Liver (tissue), 9 donors: ENCODE data around the gene ATP6V1F. TPM values are rescaled to one million over a fixed set of nuclear protein-coding genes. Genes with fewer than 3 reads are reported as not detected.

Source experiments
- DNase-seq: peaks from one replicate; pipeline ENCODE4 v3.0.0-alpha.2; 2017; ENCODE audit warnings: low spot score
- H3K27ac ChIP-seq, 2 donors: one replicate each; pipeline ENCODE4 v1.7.0; 2013; ENCODE audit warnings: inconsistent platforms in 2 of 2, low read length in 2 of 2, control low read depth in 1 of 2, low read depth in 1 of 2, mild to moderate bottlenecking in 1 of 2
- H3K27me3 ChIP-seq, 4 donors: one replicate each; pipeline versions ENCODE4 v1.6.1 to v1.7.0; 2013; ENCODE audit warnings: low read length in 3 of 4, inconsistent platforms in 1 of 4, mild to moderate bottlenecking in 1 of 4, moderate library complexity in 1 of 4; ENCODE audit not compliant: control insufficient read depth in 4 of 4, insufficient read depth in 4 of 4
- H3K36me3 ChIP-seq, 4 donors: one replicate each; pipeline versions ENCODE4 v1.6.1 to v1.7.0; 2013; ENCODE audit warnings: low read length in 3 of 4, mild to moderate bottlenecking in 3 of 4, low read depth in 1 of 4, moderate library complexity in 1 of 4; ENCODE audit not compliant: control insufficient read depth in 4 of 4, insufficient read depth in 3 of 4
- H3K4me1 ChIP-seq, 4 donors: one replicate each; pipeline versions ENCODE4 v1.6.1 to v1.7.0; 2013; ENCODE audit warnings: low read length in 3 of 4, mild to moderate bottlenecking in 3 of 4, moderate library complexity in 1 of 4; ENCODE audit not compliant: control insufficient read depth in 4 of 4, insufficient read depth in 4 of 4
- H3K4me3 ChIP-seq, 3 donors: one replicate each; pipeline versions ENCODE4 v1.6.1 to v1.7.0; 2013; ENCODE audit warnings: low read length in 3 of 3, control low read depth in 1 of 3, low read depth in 1 of 3, mild to moderate bottlenecking in 1 of 3
- H3K9ac ChIP-seq, 2 donors: one replicate each; pipeline ENCODE4 v1.7.0; 2013; ENCODE audit warnings: low read length in 2 of 2, mild to moderate bottlenecking in 2 of 2, moderate library complexity in 2 of 2, control low read depth in 1 of 2, low read depth in 1 of 2
- H3K9me3 ChIP-seq, 4 donors: one replicate each; pipeline versions ENCODE4 v1.6.1 to v1.7.0; 2013; ENCODE audit warnings: low read length in 3 of 4; ENCODE audit not compliant: control insufficient read depth in 4 of 4
- EGR1 ChIP-seq, 2 donors: IDR thresholded peaks; 2 replicates each; pipeline ENCODE4 v1.6.1; 2016 to 2018; ENCODE audit warnings: antibody characterized with exemption in 2 of 2, low read depth in 2 of 2
- FOXA1 ChIP-seq: IDR thresholded peaks from 2 replicates; pipeline ENCODE4 v1.6.1; 2016; ENCODE audit warnings: antibody characterized with exemption
- FOXA2 ChIP-seq: IDR thresholded peaks from 2 replicates; pipeline ENCODE4 v1.6.1; 2016; ENCODE audit warnings: antibody characterized with exemption
- GABPA ChIP-seq, 2 donors: IDR thresholded peaks in 1 of 2; conservative IDR thresholded peaks in 1 of 2; 2 replicates each; pipeline ENCODE4 v1.6.1; 2016; ENCODE audit warnings: antibody characterized with exemption in 2 of 2, mild to moderate bottlenecking in 1 of 2, moderate library complexity in 1 of 2
- HNF4A ChIP-seq, 2 donors: conservative IDR thresholded peaks; 2 replicates each; pipeline ENCODE4 v1.6.1; 2016; ENCODE audit warnings: antibody characterized with exemption in 2 of 2, mild to moderate bottlenecking in 2 of 2
- HNF4G ChIP-seq: IDR thresholded peaks from 2 replicates; pipeline ENCODE4 v1.6.1; 2016; ENCODE audit warnings: antibody characterized with exemption
- JUND ChIP-seq, 2 donors: IDR thresholded peaks; 2 replicates each; pipeline ENCODE4 v1.6.1; 2016; ENCODE audit warnings: antibody characterized with exemption in 2 of 2
- NR2F2 ChIP-seq: IDR thresholded peaks from 2 replicates; pipeline ENCODE4 v1.6.1; 2016; ENCODE audit warnings: antibody characterized with exemption
- RAD21 ChIP-seq, 2 donors: IDR thresholded peaks; 2 replicates each; pipeline ENCODE4 v1.6.1; 2016; ENCODE audit warnings: antibody characterized with exemption in 2 of 2, mild to moderate bottlenecking in 2 of 2
- RXRA ChIP-seq, 2 donors: IDR thresholded peaks; 2 replicates each; pipeline ENCODE4 v1.6.1; 2017 to 2018; ENCODE audit warnings: antibody characterized with exemption in 2 of 2, mild to moderate bottlenecking in 1 of 2
- SP1 ChIP-seq: IDR thresholded peaks from 2 replicates; pipeline ENCODE4 v1.6.1; 2018; ENCODE audit warnings: antibody characterized with exemption, mild to moderate bottlenecking
- TAF1 ChIP-seq: conservative IDR thresholded peaks from 2 replicates; pipeline ENCODE4 v1.6.1; 2016; ENCODE audit warnings: antibody characterized with exemption, mild to moderate bottlenecking
- YY1 ChIP-seq: IDR thresholded peaks from 2 replicates; pipeline ENCODE4 v1.6.1; 2016; ENCODE audit warnings: antibody characterized with exemption, mild to moderate bottlenecking
- WGBS: extraction: QIAGEN DNeasy Blood & Tissue Kit; methylation state at CpG from one replicate; pipeline ENCODE4 v1.1.7; 2013; 5-methylcytosine and 5-hydroxymethylcytosine counted together
- polyA plus RNA-seq, 2 donors: library from polyadenylated mRNA; stranded (reverse) in 1 of 2; unstranded in 1 of 2; fragments of 200-250 nt in 1 of 2; fragments of >200 nt in 1 of 2; fragmentation: Nextera tagmentation in 1 of 2; extraction: Ambion mirVana in 1 of 2; gene quantifications; one replicate each; pipeline versions ENCODE4 v1.2.1 to v1.2.3, GENCODE V29; 2013 to 2015
- total RNA-seq, 2 donors: library from RNA; depleted of rRNA; stranded (reverse); fragments of >200 nt; gene quantifications; one replicate each; pipeline ENCODE4 v1.2.3, GENCODE V29; 2014
- TF ChIP-seq, protein P1 (sequence below): IDR thresholded peaks from 2 replicates; pipeline ENCODE4 v1.6.1; 2016; ENCODE audit warnings: antibody characterized with exemption, mild to moderate bottlenecking
- TF ChIP-seq, protein P2 (sequence below): IDR thresholded peaks from 2 replicates; pipeline ENCODE4 v1.6.1; 2016; ENCODE audit warnings: antibody characterized with exemption
- TF ChIP-seq, protein P3 (sequence below): IDR thresholded peaks from 2 replicates; pipeline ENCODE4 v1.6.1; 2016; ENCODE audit warnings: antibody characterized with exemption
- TF ChIP-seq, protein P4 (sequence below): fragments of 150-350 bp; IDR thresholded peaks from 2 replicates; pipeline ENCODE4 v1.5.1; 2017; ENCODE audit warnings: improper control_type of control experiment, low read depth, low read length; ENCODE audit not compliant: missing input control
- TF ChIP-seq, protein P5 (sequence below): IDR thresholded peaks from 2 replicates; pipeline ENCODE4 v1.6.1; 2016; ENCODE audit warnings: antibody characterized with exemption
- donor health status: healthy.
- donor health status: healthy.
- donor health status: healthy.
- donor health status: healthy.
- donor health status: healthy.

Gene ATP6V1F
- total and polyA plus RNA-seq, 4 donors, result 23.1 to 111 (median 47.1) TPM

DNA sequence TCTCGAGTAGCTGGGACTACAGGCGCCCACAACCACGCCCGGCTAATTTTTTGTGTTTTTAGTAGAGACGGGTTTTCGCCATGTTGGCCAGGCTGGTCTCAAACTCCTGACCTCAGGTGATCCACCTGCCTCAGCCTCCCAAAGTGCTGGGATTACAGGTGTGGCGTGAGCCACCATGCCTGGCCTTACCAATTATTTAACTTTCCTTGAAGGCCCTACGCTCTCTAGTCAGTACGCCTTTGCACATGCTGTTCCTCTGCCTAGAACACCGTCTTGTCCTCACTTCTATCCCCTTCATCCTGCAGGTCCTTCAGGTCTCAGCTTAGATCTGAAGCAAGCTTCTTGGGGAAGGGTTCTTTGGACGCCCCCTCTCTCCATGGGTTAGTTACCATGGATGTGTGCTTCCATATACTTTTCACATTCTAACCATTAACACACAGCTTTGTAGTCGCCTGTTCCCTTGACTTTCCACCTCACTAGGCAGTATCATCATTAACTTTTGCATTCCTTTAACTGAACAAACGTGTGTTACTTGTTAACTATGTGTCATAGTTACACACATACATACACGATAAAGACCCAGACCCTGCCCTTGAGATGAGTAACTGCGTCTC is 592 bp upstream of the ATP6V1F start:
- DNase-seq, result no peak
- TF ChIP-seq RXRA (IDR thresholded peaks at IDR 0.05), result no peak
- no peak for TF ChIP-seq SP1
- TF ChIP-seq, protein P1, sequence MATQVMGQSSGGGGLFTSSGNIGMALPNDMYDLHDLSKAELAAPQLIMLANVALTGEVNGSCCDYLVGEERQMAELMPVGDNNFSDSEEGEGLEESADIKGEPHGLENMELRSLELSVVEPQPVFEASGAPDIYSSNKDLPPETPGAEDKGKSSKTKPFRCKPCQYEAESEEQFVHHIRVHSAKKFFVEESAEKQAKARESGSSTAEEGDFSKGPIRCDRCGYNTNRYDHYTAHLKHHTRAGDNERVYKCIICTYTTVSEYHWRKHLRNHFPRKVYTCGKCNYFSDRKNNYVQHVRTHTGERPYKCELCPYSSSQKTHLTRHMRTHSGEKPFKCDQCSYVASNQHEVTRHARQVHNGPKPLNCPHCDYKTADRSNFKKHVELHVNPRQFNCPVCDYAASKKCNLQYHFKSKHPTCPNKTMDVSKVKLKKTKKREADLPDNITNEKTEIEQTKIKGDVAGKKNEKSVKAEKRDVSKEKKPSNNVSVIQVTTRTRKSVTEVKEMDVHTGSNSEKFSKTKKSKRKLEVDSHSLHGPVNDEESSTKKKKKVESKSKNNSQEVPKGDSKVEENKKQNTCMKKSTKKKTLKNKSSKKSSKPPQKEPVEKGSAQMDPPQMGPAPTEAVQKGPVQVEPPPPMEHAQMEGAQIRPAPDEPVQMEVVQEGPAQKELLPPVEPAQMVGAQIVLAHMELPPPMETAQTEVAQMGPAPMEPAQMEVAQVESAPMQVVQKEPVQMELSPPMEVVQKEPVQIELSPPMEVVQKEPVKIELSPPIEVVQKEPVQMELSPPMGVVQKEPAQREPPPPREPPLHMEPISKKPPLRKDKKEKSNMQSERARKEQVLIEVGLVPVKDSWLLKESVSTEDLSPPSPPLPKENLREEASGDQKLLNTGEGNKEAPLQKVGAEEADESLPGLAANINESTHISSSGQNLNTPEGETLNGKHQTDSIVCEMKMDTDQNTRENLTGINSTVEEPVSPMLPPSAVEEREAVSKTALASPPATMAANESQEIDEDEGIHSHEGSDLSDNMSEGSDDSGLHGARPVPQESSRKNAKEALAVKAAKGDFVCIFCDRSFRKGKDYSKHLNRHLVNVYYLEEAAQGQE, result no peak
- no peak for TF ChIP-seq HNF4A (conservative IDR thresholded peaks at IDR 0.05)
- TF ChIP-seq FOXA2, result no peak
- no peak for TF ChIP-seq FOXA1
- no peak for TF ChIP-seq GABPA (IDR thresholded peaks at IDR 0.05 in 1 of 2, conservative IDR thresholded peaks at IDR 0.05 in 1 of 2)
- TF ChIP-seq, protein P2, sequence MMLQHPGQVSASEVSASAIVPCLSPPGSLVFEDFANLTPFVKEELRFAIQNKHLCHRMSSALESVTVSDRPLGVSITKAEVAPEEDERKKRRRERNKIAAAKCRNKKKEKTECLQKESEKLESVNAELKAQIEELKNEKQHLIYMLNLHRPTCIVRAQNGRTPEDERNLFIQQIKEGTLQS, result no peak
- no peak for TF ChIP-seq TAF1
- TF ChIP-seq EGR1 (IDR thresholded peaks at IDR 0.05; ENCODE audit: low read depth in 2 of 2), result no peak
- TF ChIP-seq RAD21 (IDR thresholded peaks at IDR 0.05), result no peak
- no peak for TF ChIP-seq HNF4G
- TF ChIP-seq, protein P3, sequence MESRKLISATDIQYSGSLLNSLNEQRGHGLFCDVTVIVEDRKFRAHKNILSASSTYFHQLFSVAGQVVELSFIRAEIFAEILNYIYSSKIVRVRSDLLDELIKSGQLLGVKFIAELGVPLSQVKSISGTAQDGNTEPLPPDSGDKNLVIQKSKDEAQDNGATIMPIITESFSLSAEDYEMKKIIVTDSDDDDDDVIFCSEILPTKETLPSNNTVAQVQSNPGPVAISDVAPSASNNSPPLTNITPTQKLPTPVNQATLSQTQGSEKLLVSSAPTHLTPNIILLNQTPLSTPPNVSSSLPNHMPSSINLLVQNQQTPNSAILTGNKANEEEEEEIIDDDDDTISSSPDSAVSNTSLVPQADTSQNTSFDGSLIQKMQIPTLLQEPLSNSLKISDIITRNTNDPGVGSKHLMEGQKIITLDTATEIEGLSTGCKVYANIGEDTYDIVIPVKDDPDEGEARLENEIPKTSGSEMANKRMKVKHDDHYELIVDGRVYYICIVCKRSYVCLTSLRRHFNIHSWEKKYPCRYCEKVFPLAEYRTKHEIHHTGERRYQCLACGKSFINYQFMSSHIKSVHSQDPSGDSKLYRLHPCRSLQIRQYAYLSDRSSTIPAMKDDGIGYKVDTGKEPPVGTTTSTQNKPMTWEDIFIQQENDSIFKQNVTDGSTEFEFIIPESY, result no peak
- no peak for TF ChIP-seq YY1
- TF ChIP-seq, protein P4, sequence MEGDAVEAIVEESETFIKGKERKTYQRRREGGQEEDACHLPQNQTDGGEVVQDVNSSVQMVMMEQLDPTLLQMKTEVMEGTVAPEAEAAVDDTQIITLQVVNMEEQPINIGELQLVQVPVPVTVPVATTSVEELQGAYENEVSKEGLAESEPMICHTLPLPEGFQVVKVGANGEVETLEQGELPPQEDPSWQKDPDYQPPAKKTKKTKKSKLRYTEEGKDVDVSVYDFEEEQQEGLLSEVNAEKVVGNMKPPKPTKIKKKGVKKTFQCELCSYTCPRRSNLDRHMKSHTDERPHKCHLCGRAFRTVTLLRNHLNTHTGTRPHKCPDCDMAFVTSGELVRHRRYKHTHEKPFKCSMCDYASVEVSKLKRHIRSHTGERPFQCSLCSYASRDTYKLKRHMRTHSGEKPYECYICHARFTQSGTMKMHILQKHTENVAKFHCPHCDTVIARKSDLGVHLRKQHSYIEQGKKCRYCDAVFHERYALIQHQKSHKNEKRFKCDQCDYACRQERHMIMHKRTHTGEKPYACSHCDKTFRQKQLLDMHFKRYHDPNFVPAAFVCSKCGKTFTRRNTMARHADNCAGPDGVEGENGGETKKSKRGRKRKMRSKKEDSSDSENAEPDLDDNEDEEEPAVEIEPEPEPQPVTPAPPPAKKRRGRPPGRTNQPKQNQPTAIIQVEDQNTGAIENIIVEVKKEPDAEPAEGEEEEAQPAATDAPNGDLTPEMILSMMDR, result no peak
- TF ChIP-seq JUND (IDR thresholded peaks at IDR 0.05), result no peak
- TF ChIP-seq, protein P5, sequence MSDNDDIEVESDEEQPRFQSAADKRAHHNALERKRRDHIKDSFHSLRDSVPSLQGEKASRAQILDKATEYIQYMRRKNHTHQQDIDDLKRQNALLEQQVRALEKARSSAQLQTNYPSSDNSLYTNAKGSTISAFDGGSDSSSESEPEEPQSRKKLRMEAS, result no peak
- no peak for TF ChIP-seq NR2F2
- H3K9ac ChIP-seq, result no peak overlapping the region
- no peak overlapping the region for H3K27ac ChIP-seq
- peak overlapping the region; percentile 16 to 81 (median 74) for H3K4me3 ChIP-seq
- H3K9me3 ChIP-seq, result no peaks in the 10 kb centered on the region
- WGBS, result 76% methylated on average over 15 of the region's 15 CpGs
- peaks cover 0 to 9% (median under 1%) of the 10 kb centered on the region in 4 donors for H3K36me3 ChIP-seq
- H3K27me3 ChIP-seq, result no peaks in the 10 kb centered on the region
- H3K4me1 ChIP-seq, result peaks cover 3 to 10% (median 6%) of the 10 kb centered on the region in 4 donors
